IPS DF 6.9 (cell line): ENCODE results near the gene ENTPD6.
"Not testable (repeated sequence)": the region's sequence is repeated elsewhere in the genome, so short reads cannot be mapped to it uniquely, and the experiment has no call there.

Source experiments
- DNase-seq: peaks from one replicate; pipeline ENCODE4 v3.0.0-alpha.2; 2013; ENCODE audit warnings: low read depth, low spot score
- H3K27ac ChIP-seq: one replicate; pipeline ENCODE4 v1.5.1; 2013; ENCODE audit warnings: low read length, control low read depth
- H3K27me3 ChIP-seq: 2 replicates; pipeline ENCODE4 v1.6.1; 2013; ENCODE audit warnings: mild to moderate bottlenecking, low read length; ENCODE audit not compliant: control insufficient read depth, insufficient read depth
- H3K36me3 ChIP-seq: 2 replicates; pipeline ENCODE4 v1.6.1; 2013; ENCODE audit warnings: low read length; ENCODE audit not compliant: control insufficient read depth, insufficient read depth
- H3K4me1 ChIP-seq: 2 replicates; pipeline ENCODE4 v1.6.1; 2013; ENCODE audit warnings: low read length; ENCODE audit not compliant: control insufficient read depth, insufficient read depth
- H3K4me3 ChIP-seq: 2 replicates; pipeline ENCODE4 v1.5.1; 2013; ENCODE audit warnings: mild to moderate bottlenecking, low read length
- H3K9me3 ChIP-seq: 2 replicates; pipeline ENCODE4 v1.6.1; 2013; ENCODE audit warnings: low read length, inconsistent platforms; ENCODE audit not compliant: control insufficient read depth, insufficient read depth
- WGBS: extraction: QIAGEN DNeasy Blood & Tissue Kit; methylation state at CpG from one replicate; pipeline ENCODE4 v1.1.7; 2013; ENCODE audit warnings: mixed read lengths, missing lambda C conversion rate; ENCODE audit not compliant: insufficient read length, insufficient coverage; 5-methylcytosine and 5-hydroxymethylcytosine counted together

Gene ENTPD6

GRCh38 chr20:25234009-25234849 lies 38.7 kb downstream of the ENTPD6 start:
- not testable (repeated sequence) for H3K27me3 ChIP-seq, H3K4me1 ChIP-seq, H3K27ac ChIP-seq, DNase-seq, H3K4me3 ChIP-seq, H3K9me3 ChIP-seq, H3K36me3 ChIP-seq
- no CpG with 5 or more reads among the region's 8 CpGs for WGBS

GRCh38 chr20:25236450-25237304 lies 41.2 kb downstream of the ENTPD6 start:
- Histone ChIP-seq H3K27ac (no peak overlapping the region), H3K36me3 (no peaks in the 10 kb centered on the region), H3K27me3 (no peaks in the 10 kb centered on the region), H3K4me3 (no peak overlapping the region), H3K4me1 (no peaks in the 10 kb centered on the region), H3K9me3 (no peaks in the 10 kb centered on the region)
- no peak for DNase-seq
- no CpG with 5 or more reads among the region's 15 CpGs for WGBS

DNA sequence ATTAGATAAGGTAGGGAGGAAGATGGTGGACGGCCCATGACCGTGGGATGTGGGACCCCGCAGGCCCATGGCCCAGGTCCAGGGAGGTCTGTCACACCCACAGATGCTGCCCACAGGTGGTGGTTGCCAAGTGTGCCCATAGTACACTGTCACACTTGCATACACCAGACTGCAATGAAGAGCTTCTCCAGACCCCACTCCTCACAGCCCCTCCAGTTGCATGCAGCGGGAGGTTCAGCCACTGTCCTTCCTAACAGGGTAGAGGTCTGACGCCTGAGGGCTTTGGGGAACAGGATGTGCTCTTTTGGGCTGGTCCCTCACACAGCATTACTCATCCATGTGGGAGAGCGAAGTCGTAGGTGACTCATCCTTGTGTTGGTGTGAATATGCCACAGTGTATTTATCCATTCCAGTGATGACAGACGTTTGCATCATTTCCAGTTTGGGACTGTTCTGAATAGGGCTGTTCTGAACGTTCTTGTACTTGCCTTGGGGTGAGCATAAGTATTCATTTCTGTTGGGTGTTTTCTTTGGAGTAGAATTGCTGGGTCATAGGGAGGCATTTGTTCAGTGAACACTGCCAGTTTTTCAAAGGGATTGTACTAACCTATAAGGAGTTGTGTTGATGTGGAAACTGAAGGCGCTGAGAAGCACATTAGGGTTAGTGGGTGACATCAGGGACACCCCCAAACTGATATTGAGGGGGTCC lies 42.3 kb downstream of the ENTPD6 start:
- no peaks in the 10 kb centered on the region for H3K27me3 ChIP-seq
- DNase-seq = no peak
- no peak overlapping the region for H3K4me3 ChIP-seq
- H3K4me1 ChIP-seq = no peaks in the 10 kb centered on the region
- H3K36me3 ChIP-seq = no peaks in the 10 kb centered on the region
- no peak overlapping the region for H3K27ac ChIP-seq
- no CpG with 5 or more reads among the region's 10 CpGs for WGBS
- H3K9me3 ChIP-seq = no peaks in the 10 kb centered on the region

- H3K4me1 ChIP-seq = no peaks in the 10 kb centered on the region
- H3K27me3 ChIP-seq = no peaks in the 10 kb centered on the region
- no peak for DNase-seq
- no peaks in the 10 kb centered on the region for H3K9me3 ChIP-seq
- no CpG with 5 or more reads among the region's 12 CpGs for WGBS
- H3K27ac ChIP-seq = no peak overlapping the region
- H3K4me3 ChIP-seq = no peak overlapping the region
- H3K36me3 ChIP-seq = no peaks in the 10 kb centered on the region
Observed at GRCh38 chr20:25238319-25239037, 43.0 kb downstream of the ENTPD6 start.

GRCh38 chr20:25239387-25240370 lies 44.2 kb downstream of the ENTPD6 start:
- no peaks in the 10 kb centered on the region for H3K4me1 ChIP-seq
- no peaks in the 10 kb centered on the region for H3K27me3 ChIP-seq
- H3K27ac ChIP-seq = no peak overlapping the region
- no peaks in the 10 kb centered on the region for H3K9me3 ChIP-seq
- H3K4me3 ChIP-seq = no peak overlapping the region
- WGBS = no CpG with 5 or more reads among the region's 19 CpGs
- DNase-seq = no peak
- no peaks in the 10 kb centered on the region for H3K36me3 ChIP-seq

GRCh38 chr20:25240851-25241658 lies 45.5 kb downstream of the ENTPD6 start:
- H3K4me3 ChIP-seq, H3K27ac ChIP-seq, H3K27me3 ChIP-seq, H3K36me3 ChIP-seq, DNase-seq, H3K9me3 ChIP-seq, H3K4me1 ChIP-seq: not testable (repeated sequence)
- no CpG with 5 or more reads among the region's 9 CpGs for WGBS

DNA sequence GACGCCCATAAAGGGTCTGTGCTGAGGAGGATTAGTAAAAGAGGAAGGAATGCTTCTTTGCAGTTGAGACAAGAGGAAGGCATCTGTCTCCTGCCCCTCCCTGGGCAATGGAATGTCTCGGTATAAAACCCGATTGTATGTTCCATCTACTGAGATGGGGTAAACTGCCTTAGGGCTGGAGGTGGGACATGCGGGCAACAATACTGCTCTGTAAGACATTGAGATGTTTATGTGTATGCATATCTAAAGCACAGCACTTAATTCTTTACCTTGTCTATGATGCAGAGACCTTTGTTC lies 46.1 kb downstream of the ENTPD6 start:
- DNase-seq, H3K27ac ChIP-seq, H3K4me3 ChIP-seq, H3K9me3 ChIP-seq, H3K27me3 ChIP-seq, H3K36me3 ChIP-seq, H3K4me1 ChIP-seq: not testable (repeated sequence)
- no CpG with 5 or more reads among the region's 4 CpGs for WGBS

DNA sequence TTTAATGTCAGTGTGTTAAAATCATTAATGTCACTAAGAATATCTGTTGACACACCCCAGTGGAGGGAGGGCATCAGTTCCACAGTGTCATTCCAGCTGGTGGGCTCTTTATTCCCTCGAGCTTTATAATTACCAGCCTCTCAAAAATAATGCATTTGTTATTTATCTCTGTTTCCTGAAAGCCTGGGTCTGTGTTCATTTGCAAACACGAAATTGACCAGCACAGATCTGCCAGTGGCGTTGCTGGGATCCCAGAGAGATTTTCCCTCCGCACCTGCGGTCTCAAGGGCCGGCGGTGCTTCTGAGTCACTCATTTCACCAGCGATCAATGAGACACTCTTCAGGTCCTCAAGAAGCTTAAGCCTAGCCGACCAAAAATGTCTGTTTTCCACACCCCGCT lies 46.7 kb downstream of the ENTPD6 start:
- H3K27ac ChIP-seq = no peak overlapping the region
- no peaks in the 10 kb centered on the region for H3K36me3 ChIP-seq
- WGBS = no CpG with 5 or more reads among the region's 10 CpGs
- no peaks in the 10 kb centered on the region for H3K27me3 ChIP-seq
- no peak for DNase-seq
- no peaks in the 10 kb centered on the region for H3K9me3 ChIP-seq
- no peak overlapping the region for H3K4me3 ChIP-seq
- H3K4me1 ChIP-seq = no peaks in the 10 kb centered on the region

DNA sequence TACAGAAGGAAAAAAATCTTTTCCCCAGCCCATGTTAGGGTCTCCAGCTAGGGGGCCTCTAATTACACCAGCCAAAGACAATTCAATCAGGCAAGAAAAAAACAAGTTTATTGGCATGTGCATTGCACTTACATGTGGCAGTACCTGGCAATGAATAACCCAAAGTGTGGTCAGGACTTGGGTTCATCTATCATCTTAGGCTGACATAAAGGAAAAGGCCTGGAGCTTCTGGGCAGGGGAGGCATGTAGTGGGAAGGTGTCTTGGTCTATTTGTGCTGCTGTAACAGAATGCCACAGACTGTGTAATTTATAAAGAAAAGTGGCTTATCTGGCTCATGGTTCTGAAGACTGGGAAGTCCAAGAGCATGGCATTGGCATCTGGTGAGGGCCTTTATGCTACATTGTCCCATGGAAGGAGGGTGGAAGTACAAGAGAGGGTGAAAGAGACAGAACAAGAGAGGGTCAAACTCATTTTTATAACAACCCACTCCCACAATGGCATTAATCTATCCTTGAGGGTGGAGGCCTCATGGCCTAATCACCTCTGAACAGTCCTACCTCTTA lies 48.0 kb downstream of the ENTPD6 start:
- Histone ChIP-seq H3K27me3 (no peaks in the 10 kb centered on the region), H3K9me3 (no peaks in the 10 kb centered on the region), H3K27ac (no peak overlapping the region), H3K36me3 (no peaks in the 10 kb centered on the region), H3K4me3 (no peak overlapping the region), H3K4me1 (no peaks in the 10 kb centered on the region)
- no peak for DNase-seq
